K562 (cell line): ENCODE measurements around the gene OR2Y1. TPM values are rescaled to one million over a fixed set of nuclear protein-coding genes. Genes with fewer than 3 reads are reported as not detected.
A peak's percentile ranks its signal among the peaks of the same experiment; 100 is the strongest.

Experiments used
- ATAC-seq: fragments of 200-7000 bp; cut with Tn5 transposase; 3 replicates; pipeline ENCODE4 v1.9.1; 2020; ENCODE audit warnings: moderate library complexity
- BruUV-seq: library from RNA; stranded (reverse); fragments of 400-500 nt; replicated peaks from 2 replicates; lab custom pipeline; 2021; lab: Mats Ljungman, UMichigan
- CTCF ChIA-PET: fragments of 300-600 bp; formaldehyde crosslinking; extraction: SDS; loops from one replicate; lab custom pipeline; 2021; ENCODE audit warnings: low intra/inter-chr PET ratio; lab: Yijun Ruan, JAX
- POLR2A ChIA-PET: fragments of 300-600, 350-650 bp; sonication (Branson Sonifier 250); formaldehyde crosslinking; extraction: SDS; loops from one replicate; lab custom pipeline; 2021; ENCODE audit warnings: antibody characterized with exemption, inconsistent platforms; lab: Yijun Ruan, JAX
- DNase-seq, 4 experiments: peaks; one replicate each; pipeline versions ENCODE4 v3.0.0 to v3.0.0-alpha.2; 2011 to 2018; ENCODE audit warnings: low spot score in 3 of 4, mixed read lengths in 3 of 4; ENCODE audit errors: extremely low read depth in 1 of 4
- FAIRE-seq: peaks from 2 replicates; lab custom pipeline; 2011; peaks lifted over from hg19 to GRCh38; lab: Jason Lieb, UNC
- H2AFZ ChIP-seq: 2 replicates; pipeline ENCODE4 v1.6.0; 2011; ENCODE audit warnings: low read depth, low read length, control low read depth, inconsistent platforms
- H3K27ac ChIP-seq: fragments of 200-600 bp; 3 replicates; pipeline ENCODE4 v1.8.0; 2011; ENCODE audit warnings: low read depth, mild to moderate bottlenecking, control low read depth, inconsistent platforms, low read length, moderate library complexity, mixed read lengths; ENCODE audit errors: extremely low read depth
- H3K27me3 ChIP-seq, 2 experiments: fragments of 300-600 bp in 1 of 2; 2 replicates in 1 of 2; 3 replicates in 1 of 2; pipeline versions ENCODE4 v1.6.0 to v1.8.0; 2011; ENCODE audit warnings: inconsistent platforms in 2 of 2, low read length in 2 of 2, mild to moderate bottlenecking in 1 of 2, mixed read lengths in 1 of 2, moderate library complexity in 1 of 2; ENCODE audit not compliant: control insufficient read depth in 2 of 2, insufficient read depth in 2 of 2
- H3K36me3 ChIP-seq: fragments of 300-600 bp; 3 replicates; pipeline ENCODE4 v1.8.0; 2011; ENCODE audit warnings: mild to moderate bottlenecking, low read length, inconsistent platforms; ENCODE audit not compliant: control insufficient read depth, insufficient read depth
- H3K4me1 ChIP-seq, 2 experiments: fragments of 200-600 bp in 1 of 2; replicated peaks in 1 of 2; 2 replicates in 1 of 2; 3 replicates in 1 of 2; pipeline versions ENCODE4 v1.5.1 to v1.8.0; 2011; ENCODE audit warnings: inconsistent platforms in 2 of 2, low read length in 2 of 2, mild to moderate bottlenecking in 1 of 2, mixed read lengths in 1 of 2, moderate library complexity in 1 of 2; ENCODE audit not compliant: control insufficient read depth in 2 of 2, insufficient read depth in 2 of 2
- H3K4me2 ChIP-seq: 2 replicates; pipeline ENCODE4 v1.6.1; 2011; ENCODE audit warnings: low read length, control low read depth, inconsistent platforms, mixed read lengths; ENCODE audit not compliant: insufficient read depth
- H3K4me3 ChIP-seq: fragments of 200-600 bp; sonication (generic), shearing (Covaris generic); 2 replicates; pipeline ENCODE4 v1.5.1; 2016; ENCODE audit warnings: control low read depth, inconsistent platforms
- H3K79me2 ChIP-seq: fragments of 200-600 bp; 3 replicates; pipeline ENCODE4 v1.8.0; 2011; ENCODE audit warnings: low read length, inconsistent platforms; ENCODE audit not compliant: control insufficient read depth, insufficient read depth
- H3K9ac ChIP-seq, 2 experiments: 2 replicates each; pipeline versions ENCODE4 v1.6.0 to v1.6.1; 2011; ENCODE audit warnings: low read depth in 2 of 2, low read length in 2 of 2, control low read depth in 1 of 2, inconsistent platforms in 1 of 2, mild to moderate bottlenecking in 1 of 2, mixed read lengths in 1 of 2; ENCODE audit not compliant: insufficient read depth in 1 of 2
- H3K9me1 ChIP-seq: one replicate; pipeline ENCODE4 v1.6.0; 2011; ENCODE audit warnings: inconsistent platforms, mild to moderate bottlenecking, low read length, moderate library complexity; ENCODE audit not compliant: control insufficient read depth, insufficient read depth
- H3K9me3 ChIP-seq: replicated peaks from 2 replicates; pipeline ENCODE4 v1.5.1; 2011; ENCODE audit warnings: low read depth, low read length, inconsistent platforms; ENCODE audit not compliant: control insufficient read depth, insufficient read depth
- H4K20me1 ChIP-seq: replicated peaks from 2 replicates; pipeline ENCODE4 v1.6.1; 2011; ENCODE audit warnings: low read length, inconsistent platforms, mixed read lengths; ENCODE audit not compliant: control insufficient read depth, insufficient read depth
- CTCF ChIP-seq, 3 experiments: IDR thresholded peaks in 2 of 3; conservative IDR thresholded peaks in 1 of 3; 2 replicates each; pipeline ENCODE4 v1.5.1; 2011 to 2012; ENCODE audit warnings: low read length in 3 of 3, mild to moderate bottlenecking in 3 of 3, control low read depth in 2 of 3, improper control_type of control experiment in 1 of 3, inconsistent platforms in 1 of 3, low read depth in 1 of 3, mixed read lengths in 1 of 3, moderate library complexity in 1 of 3; ENCODE audit not compliant: insufficient read depth in 2 of 3
- MLX ChIP-seq, 2 experiments: fragments of 450-650 bp in 1 of 2; sonication (generic) in 1 of 2; formaldehyde crosslinking; conservative IDR thresholded peaks; 2 replicates each; pipeline versions ENCODE4 v1.4.0 to v1.8.1; 2020 to 2022; ENCODE audit warnings: mild to moderate bottlenecking in 1 of 2, missing genetic modification reagents in 1 of 2
- RAD21 ChIP-seq, 2 experiments: fragments of 250-450 bp in 1 of 2; fragments of 450-650 bp in 1 of 2; sonication (Bioruptor Pico) in 1 of 2; formaldehyde crosslinking in 1 of 2; IDR thresholded peaks in 1 of 2; conservative IDR thresholded peaks in 1 of 2; 2 replicates each; pipeline versions ENCODE4 v1.4.0 to v1.8.0; 2020 to 2022; ENCODE audit warnings: mild to moderate bottlenecking in 2 of 2, moderate library complexity in 1 of 2
- REST ChIP-seq, 2 experiments: fragments of 450-650 bp; formaldehyde crosslinking in 1 of 2; IDR thresholded peaks; 2 replicates each; pipeline versions ENCODE4 v1.4.0 to v1.6.1; 2014 to 2020; ENCODE audit warnings: mild to moderate bottlenecking in 2 of 2, borderline replicate concordance in 1 of 2, low read depth in 1 of 2
- SMC3 ChIP-seq: conservative IDR thresholded peaks from 2 replicates; pipeline ENCODE4 v1.6.1; 2011; ENCODE audit warnings: low read depth, low read length, improper control_type of control experiment; ENCODE audit not compliant: insufficient read depth
- TFE3 ChIP-seq: fragments of 450-650 bp; formaldehyde crosslinking; IDR thresholded peaks from 2 replicates; pipeline ENCODE4 v1.4.0; 2020; ENCODE audit warnings: mild to moderate bottlenecking, mixed read lengths
- WGBS: fragments of 100-300 bp; shearing (Covaris generic); methylation state at CpG from one replicate; pipeline ENCODE4 v1.1.6; 2016; ENCODE audit warnings: low coverage, mixed read lengths; ENCODE audit not compliant: insufficient coverage; ENCODE audit errors: missing lambda C conversion rate; 5-methylcytosine and 5-hydroxymethylcytosine counted together
- in situ Hi-C: fragments of 300-500 bp; cut with MboI; formaldehyde crosslinking; loops from 4 replicates; pipeline ENCODE4 v1.15.0; 2018; ENCODE audit warnings: inconsistent platforms, mixed read lengths
- intact Hi-C: fragments of 100-400 bp; cut with micrococcal nuclease; formaldehyde crosslinking; loops from 2 replicates; pipeline ENCODE4 v1.14.2; 2022
- polyA plus RNA-seq, 8 experiments: library from polyadenylated mRNA; depleted of rRNA in 4 of 8; stranded (reverse) in 5 of 8; unstranded in 3 of 8; fragments of >200 nt; fragmentation: Nextera tagmentation in 2 of 8; fragmentation: Illumina TruSeq in 1 of 8; extraction: Ambion mirVana in 2 of 8; extraction: Trizol in 1 of 8; gene quantifications; 2 replicates each; pipeline versions ENCODE4 v1.2.1 to v1.2.3, GENCODE V29; 2011 to 2014; ENCODE audit warnings: inconsistent platforms in 1 of 8, missing spikeins in 1 of 8
- total RNA-seq, 7 experiments: library from RNA; depleted of rRNA in 6 of 7; stranded (reverse); fragments of >200 nt in 6 of 7; fragmentation: Illumina TruSeq in 2 of 7; extraction: Trizol in 2 of 7; gene quantifications; 2 replicates each; pipeline versions ENCODE4 v1.2.1 to v1.2.3, GENCODE V29; 2011 to 2021; ENCODE audit warnings: low replicate concordance in 1 of 7

The OR2Y1 gene
- total and polyA plus RNA-seq, 9 of the 15 experiments (the other 6 are each of a cell fraction or from before 2014, with no cell fraction given) = not detected

- DNase-seq (peak; percentile 22 to 50 (median 32)), FAIRE-seq (peak; percentile 94), ATAC-seq (peak; percentile 61)
- H3K9ac ChIP-seq = no peak overlapping the region
- H2AFZ ChIP-seq = peak overlapping the region; percentile 68
- in situ Hi-C loops = no loop called here
- no peak overlapping the region for H3K4me3 ChIP-seq
- WGBS = 1% methylated on average over 6 of the region's 6 CpGs
- peaks cover 11 to 12% of the 10 kb centered on the region in 2 experiments for H3K27me3 ChIP-seq
- intact Hi-C loops = no loop called here
- CTCF ChIA-PET = interaction anchor here (0.8 to 1.0 kb wide), 2 partner anchors 108 to 247 kb away, joined by 3 read pairs; no protein-coding TSS in a partner anchor
- POLR2A ChIA-PET = interaction anchor here (0.5 to 1.5 kb wide), 6 partner anchors 13 to 93 kb away, joined by 3 to 5 read pairs (median 3); partner anchors contain the start of gene MGAT1
- no peaks in the 10 kb centered on the region for H3K9me3 ChIP-seq
- no peaks in the 10 kb centered on the region for H3K9me1 ChIP-seq
- no TSS peak for BruUV-seq
- TF ChIP-seq SMC3 = 0 out of 2 replicates have a peak, but pooled peaks have one; percentile 32
- peak; percentile 29 to 61; a peak in 3 of 4 replicates for TF ChIP-seq RAD21 (CRISPR knock-in tag; conservative IDR thresholded peaks at IDR 0.05 in 1 of 2, IDR thresholded peaks at IDR 0.05 in 1 of 2)
- TF ChIP-seq TFE3 (CRISPR knock-in tag) = no peak
- peak; percentile 25; the same call in 1 of the 2 replicates for TF ChIP-seq REST (IDR thresholded peaks at IDR 0.05; ENCODE audit: borderline replicate concordance)
- no peak for TF ChIP-seq REST (CRISPR knock-in tag; IDR thresholded peaks at IDR 0.05; ENCODE audit: low read depth)
- TF ChIP-seq CTCF (IDR thresholded peaks at IDR 0.05 in 2 of 3, conservative IDR thresholded peaks at IDR 0.05 in 1 of 3; ENCODE audit: insufficient read depth in 2 of 3, low read depth in 1 of 3, low read length in 3 of 3) = peak; percentile 59 to 72 (median 67); a peak in 5 of 6 replicates
- no peak for TF ChIP-seq MLX (CRISPR knock-in tag; conservative IDR thresholded peaks at IDR 0.05)
- H3K27ac ChIP-seq = no peak overlapping the region
- no peaks in the 10 kb centered on the region; a peak in 1 of 5 replicates for H3K4me1 ChIP-seq
- H3K4me2 ChIP-seq = no peak overlapping the region
- H3K79me2 ChIP-seq = no peaks in the 10 kb centered on the region
- H3K36me3 ChIP-seq = no peaks in the 10 kb centered on the region
- H4K20me1 ChIP-seq = no peaks in the 10 kb centered on the region
Observed at GRCh38 chr5:180718810-180719453, 20.9 kb downstream of the OR2Y1 start.
